ENCODE measurements around the gene RPRM.
"Not testable (repeated sequence)": the region's sequence is repeated elsewhere in the genome, so short reads cannot be mapped to it uniquely, and the experiment has no call there.

RPRM gene

DNA sequence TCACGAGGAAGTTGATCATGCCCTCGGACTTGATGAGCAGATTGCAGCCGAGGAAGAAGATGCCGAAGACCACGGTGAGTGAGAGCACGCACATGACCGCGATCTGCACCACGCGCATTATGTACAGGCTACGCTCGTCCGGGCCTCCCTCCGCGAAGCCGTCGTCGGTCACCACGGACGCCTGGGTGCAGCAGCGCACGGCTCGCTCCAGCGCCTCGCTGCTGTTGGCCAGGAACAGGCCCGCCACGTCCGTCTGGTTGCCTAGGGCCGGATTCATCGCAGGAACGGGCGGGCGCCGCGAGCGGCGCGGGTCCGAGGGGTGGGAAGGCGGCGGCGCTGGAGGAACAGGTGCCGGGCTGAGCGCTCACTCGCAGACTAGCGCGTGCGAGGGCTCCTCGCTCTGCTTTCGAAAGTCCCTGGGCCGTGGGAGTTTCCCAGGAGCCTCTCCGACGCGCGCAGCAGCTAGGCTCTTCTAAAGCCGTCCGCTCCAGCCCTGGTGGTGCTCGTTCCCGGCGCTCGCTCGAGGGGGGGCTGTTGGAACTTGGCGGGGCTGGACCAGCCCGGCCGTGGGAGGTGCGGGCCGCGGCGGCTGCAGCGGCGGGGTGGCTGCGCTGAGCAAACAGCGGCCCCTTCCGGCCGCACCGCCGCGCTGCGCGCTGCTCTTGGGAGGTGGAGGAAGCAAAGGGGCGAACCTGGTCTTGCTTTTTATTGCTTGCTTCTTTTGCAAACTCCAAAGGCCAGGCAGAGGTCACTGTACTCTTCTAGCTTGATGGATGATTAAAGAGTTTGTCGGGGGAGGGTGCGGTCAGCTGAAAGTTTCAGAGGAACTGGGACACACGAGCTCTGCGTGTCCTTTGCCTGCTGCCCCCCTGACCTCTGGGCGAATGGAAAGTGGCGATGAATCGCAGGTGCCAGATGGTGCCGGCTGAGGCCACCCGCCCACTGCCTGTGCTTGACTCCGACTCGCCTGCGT, at the start of gene RPRM:
Gene RPRM, minus strand, starts transcription at position 474 of the 973 bp plus-strand sequence. Its CDS starts 197 bp downstream, at position 277.
- DNase-seq: peak; percentile 81

DNA sequence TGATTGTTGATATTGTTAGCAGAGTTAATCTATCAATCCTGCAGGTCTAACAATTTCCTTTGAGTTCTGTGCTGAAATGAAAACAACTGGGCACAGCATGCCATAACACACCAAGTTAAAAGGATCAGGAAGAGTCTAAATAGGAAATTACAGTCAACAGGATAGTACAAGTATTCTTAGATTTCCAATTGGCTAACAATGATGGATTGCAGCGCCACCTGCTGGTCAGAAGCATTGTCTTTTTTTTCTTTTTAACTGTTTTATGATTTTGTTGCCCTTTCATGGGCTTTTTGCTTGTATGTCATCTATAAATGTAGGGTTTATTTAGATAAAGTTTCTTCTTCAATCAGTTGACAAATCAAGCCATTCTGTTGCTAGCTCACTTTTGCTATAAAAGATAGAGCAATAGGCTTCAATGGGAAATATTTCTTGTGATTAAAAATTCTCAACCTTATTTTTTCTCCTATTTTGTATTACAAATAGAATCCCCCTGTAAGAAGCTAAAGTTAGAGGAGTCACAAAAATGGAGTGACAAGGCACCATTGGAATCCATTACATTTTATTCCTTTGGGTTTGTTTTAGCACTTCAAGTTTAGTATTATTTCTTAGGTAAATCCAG, 40.8 kb upstream of the RPRM start:
- DNase-seq: no peak

DNA sequence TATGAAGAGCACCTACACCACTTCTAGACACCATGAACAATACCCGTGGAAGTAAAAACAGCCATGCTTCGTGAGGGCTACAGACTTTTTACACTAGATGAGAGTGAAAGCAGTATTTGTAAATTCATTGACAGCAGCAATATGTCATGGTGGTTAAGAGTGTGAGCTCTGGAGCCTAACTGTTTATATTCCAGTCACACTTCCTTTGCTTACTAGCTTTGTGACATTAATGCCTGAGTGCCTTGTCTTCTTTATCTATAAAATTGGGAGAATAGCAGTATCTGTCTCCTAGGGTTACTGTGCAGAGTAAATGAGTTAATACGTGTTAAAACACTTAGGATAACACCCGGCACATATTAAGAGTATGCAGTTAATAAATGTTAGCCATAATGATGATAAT, 33.8 kb upstream of the RPRM start:
- no peak for DNase-seq

DNA sequence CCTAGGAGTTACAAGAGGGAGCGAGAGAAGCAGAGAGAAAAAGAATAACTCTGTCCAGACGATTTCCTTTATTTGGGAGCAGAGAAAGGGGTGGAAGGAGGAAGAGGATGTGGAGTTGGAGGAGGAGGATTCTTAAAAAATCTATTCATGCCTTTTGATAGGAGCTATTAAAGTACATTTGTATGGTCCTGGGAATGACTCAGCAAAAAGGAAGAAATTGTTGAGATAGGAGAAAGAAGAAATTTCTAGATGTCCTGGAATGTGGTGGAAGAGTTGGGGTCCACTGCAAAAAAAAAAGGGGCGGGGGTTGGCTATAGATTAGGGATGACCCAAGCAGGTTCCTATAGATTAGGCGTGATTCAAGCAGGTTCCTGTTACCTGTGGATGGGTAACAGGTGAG, 32.4 kb upstream of the RPRM start:
- DNase-seq: no peak

DNA sequence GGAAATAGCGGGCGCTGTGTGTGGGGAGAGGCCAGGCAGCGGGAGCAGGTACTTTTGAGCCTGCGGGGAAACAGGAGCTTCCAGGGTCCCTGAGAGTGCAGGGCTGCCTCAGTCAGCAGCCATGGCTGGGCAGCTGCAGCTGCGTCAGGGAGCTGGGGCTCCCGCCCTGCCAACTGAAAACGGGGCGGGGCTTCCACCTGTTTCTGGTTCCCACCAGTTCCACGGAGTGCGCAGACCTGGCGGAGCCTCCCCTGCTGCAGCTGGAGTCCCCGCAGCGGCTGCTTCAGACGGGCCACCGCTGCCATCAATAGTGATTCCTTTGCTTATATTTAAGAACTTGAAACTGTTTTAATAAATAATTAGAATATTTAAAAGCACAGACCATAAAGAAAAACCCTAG, 30.6 kb upstream of the RPRM start:
- DNase-seq: no peak

DNA sequence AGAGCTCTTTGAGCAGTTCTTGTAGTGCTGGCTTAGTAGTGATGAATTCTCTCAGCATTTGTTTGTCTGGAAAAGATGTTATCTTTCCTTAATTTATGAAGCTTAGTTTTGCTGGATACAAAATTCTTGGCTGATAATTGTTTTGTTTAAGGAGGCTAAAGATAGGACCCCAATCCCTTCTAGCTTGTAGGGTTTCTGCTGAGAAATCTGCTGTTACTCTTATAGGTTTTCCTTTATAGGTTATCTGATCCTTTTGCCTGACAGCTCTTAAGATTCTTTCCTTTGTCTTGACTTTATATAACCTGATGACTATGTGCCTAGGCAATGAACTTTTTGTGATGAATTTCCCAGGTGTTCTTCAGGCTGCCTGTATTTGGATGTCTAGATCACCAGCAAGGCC, 27.9 kb upstream of the RPRM start:
- not testable (repeated sequence) for DNase-seq

DNA sequence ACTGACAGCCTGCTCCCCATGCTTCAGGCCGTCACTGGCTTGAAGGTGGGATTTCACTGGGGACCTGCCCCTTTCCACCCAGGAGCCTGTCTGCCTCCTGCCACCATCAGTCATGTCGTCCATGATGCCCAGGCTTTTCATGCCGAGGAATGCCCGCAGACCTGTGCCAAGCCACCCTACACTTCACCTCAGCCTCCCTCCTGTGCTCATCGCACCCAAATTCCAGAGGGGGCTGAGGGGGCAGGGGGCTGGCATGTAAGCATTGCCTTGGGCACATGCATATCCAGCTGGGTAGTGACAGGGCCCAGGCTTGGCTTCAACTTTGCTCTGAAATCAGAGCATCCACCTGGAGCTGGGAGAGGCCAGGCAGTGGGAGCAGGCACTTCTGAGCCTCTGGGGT, 20.9 kb upstream of the RPRM start:
- no peak for DNase-seq

DNA sequence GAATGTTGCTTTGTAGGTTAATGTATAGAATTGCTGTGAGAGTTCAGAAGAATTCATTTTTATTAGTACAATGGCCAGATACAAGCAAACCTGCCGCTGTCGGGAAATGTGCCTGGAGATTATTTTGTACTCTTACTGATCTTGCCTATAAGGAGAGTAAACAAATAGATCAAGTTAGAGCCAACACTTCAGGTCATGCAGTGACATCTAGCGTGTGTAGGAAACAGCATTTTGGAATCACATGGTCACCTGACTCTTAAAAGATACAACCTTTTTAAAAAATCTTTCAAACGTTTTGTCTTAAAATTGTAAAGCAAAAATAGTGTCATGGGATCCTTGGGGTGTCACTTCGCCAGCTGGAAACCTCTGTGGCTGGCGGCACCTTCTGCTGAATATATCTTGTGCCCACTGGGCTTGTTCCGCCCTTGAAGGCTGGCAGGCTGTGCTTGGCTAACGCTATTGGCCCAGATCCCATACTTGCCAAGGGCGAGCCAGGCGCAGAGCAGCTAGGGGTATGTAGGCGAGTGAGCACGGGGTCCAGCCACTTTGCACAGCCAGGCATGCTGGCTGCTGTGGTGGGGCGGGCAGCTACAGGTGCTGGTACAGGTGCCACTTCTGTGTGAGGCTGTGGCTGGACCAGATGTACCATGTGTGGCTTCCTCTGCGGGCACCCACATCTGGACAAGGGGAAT, 19.5 kb upstream of the RPRM start:
- DNase-seq: no peak

DNA sequence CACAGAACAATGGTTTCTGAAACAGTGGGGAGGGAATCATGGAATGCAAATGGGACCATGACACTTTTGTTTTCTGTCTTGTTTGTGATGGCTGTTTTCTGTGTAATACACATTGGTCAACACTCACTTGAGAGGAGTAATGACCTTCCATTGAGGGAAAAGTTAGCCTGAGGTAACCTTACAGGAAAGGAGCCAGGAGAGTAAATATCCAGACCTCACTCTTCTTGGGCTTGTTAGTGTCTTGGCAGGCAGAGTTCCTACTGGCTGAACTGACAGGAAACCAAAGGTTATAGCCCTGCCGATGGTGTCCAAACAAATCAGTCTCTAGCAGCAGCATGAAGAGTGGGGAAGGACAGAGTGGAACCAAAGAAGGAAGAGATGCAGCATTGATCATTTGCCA, 17.2 kb upstream of the RPRM start:
- no peak for DNase-seq

DNA sequence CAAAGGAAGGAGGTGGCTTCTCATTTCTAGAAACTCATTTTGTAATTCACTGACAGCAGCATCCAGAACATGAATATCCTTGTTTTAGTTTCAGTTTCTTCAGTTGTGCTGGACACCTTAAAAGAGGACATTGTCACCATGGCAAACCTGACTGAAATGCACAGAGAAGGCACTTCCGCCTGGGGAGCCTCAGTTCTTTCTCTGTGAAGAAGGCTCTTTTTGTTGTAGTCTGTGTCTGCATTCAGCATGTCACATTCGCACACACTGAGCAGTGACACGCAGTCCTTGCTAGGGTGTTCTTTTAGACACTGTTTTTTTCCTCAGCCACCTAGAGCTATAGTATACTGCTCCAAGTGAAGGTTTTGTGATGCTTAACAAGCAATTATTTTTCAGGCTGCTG, 9.5 kb upstream of the RPRM start:
- DNase-seq: no peak

DNA sequence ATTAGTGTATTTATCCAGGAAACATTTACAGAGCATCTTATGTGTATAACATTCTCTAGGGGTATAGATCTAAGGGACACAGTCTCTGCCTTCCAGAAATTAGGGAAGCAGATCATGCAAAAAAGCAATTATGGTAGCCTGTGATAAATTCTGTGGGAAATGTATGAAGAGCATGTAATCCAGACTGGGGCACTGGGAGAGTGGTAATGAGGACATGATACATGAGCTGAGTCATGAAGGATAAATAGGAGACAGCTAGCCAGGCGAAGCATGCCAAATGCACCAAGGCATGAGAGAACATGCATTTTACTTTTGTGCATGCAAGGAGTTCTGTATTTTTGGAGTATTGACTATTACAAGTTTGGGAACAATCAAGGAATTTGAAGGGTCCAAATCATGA, 8.9 kb upstream of the RPRM start:
- DNase-seq: no peak

DNA sequence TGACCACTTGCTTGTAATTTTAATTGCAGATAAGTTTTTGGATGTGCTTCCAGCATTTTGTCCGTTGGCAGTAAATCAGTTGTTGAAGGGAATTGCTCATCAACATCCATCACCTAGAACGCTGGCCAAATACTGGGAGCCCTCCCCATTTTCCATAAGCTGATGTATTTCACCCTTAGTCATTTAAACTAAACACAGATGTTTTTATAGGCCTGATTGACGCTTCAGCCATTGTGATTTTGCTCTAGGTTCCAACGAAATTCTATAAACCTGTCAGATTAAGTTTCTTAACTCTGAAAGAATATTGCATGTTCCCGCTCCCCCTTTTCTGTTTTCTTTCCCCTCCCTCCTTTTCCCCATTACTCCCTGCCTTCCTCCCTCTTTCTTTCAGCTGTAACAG, 1.0 kb upstream of the RPRM start:
- DNase-seq: no peak

DNA sequence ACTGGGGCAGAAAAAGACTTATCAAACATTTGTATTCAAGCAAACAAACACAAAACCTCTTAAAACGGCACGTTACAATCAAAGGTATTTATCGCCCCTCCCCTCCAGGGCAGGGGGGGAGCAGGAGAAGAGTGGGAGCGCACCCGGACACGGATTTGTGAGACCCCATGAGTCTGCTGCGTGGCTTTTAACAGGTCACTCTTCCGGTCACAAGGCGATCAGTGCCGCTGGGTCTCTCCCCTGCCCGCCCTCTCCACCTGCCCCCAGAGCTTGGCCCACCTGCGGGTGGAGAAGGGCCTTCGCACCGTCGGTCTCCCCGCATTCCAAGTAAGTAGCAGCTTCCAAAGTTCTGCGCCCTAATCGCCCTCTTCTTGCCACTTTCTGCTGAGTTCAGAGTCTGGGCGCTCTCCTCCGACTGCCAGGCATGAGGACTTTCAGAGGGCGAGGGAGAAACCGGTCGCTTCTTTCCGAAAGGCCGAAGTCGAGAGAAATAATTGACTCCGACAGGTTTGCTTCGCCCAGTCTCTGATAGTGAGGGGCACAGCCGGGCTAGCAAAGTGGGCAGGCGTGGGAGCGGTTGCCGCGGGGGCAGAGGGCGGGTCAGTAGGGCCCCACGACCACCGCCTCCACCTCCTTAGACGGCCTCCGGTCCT, 800 bp downstream of the RPRM start:
- DNase-seq: no peak

DNA sequence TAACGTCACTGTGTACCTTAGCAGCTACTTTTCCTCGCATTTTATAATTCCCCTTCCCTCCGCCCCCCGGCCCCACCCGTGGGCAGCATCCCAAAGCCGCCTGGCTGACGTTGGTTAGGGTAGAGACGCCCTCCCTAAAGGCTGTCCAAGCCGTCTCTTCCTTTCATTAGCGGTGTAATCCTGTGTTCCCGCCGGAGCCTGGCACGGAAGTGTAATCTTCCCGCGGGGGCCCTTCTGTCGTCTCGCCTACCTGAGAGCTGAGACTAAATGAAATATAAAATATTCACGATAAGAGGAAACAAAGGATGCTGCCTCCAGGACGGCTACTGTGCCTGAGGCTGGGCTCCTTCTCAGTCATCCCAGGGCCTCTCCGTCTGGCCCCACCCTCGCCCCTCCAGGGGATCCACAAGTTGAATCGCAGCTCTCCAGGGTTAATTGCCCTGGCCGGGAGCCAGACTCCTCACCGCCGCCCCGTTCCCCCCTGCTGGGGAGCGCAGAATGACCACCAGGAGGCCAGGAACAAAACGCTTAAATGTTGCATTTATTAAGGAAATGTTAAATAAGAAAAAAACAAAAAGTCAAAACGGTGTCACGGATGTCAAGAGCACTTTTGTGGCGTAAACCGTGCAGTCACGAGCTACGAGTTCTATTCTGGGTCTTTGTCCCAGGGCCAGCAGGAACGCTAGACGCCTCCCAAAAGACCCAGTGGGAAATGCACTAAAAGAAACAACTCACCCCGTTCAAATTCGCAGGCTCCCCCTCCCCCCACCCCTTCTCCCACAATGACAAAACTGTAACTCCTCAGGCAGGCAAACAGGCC, 1.5 kb downstream of the RPRM start:
- peak; percentile 44 for DNase-seq

DNA sequence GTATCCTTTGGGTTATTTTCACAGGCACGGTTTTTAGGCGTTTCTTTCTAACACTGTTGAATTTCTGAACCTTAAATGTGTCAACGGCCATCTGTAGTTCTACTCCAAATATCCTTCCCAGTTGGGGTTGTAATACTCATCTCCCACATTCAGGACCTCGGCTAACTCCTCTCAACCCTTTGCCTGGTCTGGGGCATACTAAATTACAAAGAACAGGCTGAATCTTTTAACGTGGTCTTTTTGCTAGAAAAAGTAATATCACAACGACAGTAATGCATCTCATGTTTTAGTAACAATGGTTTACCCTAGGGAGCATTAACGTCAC, 2.1 kb downstream of the RPRM start:
- no peak for DNase-seq

DNA sequence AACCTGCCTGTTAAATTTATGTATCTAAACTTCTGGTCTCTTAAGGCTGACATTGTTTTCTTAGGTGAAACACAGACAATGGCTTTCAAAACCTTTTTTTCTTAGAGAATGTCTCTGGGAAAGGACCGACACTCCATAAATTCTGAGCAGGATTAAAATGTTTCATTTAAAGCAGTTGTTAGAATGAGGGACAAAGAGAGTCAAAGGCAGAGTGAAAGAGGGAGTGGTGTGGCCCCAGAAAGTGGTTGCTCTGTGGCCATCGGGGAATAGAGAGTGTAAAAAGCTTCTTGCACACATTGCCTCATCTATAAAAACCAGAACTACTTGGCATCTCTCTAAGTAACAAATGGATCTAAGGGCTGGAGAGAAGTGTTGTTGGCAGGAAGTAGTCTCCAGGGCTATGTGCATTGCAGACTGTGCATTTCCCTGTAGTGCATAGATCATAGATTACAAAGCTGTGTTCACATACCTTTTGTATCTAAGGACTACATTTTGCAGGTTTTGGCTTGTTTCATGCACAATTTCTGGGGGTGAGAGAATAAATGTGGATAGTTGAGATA, 3.6 kb downstream of the RPRM start:
- no peak for DNase-seq

DNA sequence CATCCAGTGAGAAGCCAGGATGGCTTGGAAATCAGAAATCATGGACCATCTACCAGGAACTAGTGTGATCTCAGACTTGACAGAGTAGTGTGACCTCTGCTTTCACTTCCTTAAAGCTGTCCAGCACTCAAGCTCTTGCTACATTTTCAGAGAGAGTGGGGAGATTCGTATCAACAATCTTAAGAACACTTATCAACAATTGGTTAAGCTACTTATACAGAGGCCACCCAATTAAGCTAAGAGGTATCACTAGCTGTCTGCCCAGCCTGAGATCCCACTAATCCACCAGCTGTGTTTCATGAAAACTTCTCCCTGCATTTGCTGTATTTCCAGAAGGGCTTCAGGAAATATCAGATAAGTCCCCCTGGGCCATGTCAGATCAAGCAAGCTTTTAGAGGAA, 4.2 kb downstream of the RPRM start:
- DNase-seq: no peak

DNA sequence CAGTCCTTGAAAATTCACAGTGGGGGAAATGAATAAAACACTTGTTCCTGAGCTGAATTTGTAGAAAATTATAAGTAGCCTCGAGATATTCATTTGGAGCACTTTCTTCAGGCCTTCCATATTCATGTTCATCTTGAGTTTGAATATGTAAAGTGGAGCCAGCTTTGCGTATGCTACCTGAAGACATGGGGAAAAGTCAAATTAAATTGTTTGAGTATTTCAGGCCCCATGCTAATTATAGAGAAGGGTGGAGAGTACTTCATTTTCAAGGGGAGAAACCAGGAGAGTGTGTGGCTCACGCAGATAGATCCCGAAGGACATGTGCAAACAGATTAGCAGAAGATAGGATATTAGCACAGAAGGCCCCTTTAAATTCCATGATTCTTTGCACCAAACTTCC, 7.7 kb downstream of the RPRM start:
- no peak for DNase-seq

DNA sequence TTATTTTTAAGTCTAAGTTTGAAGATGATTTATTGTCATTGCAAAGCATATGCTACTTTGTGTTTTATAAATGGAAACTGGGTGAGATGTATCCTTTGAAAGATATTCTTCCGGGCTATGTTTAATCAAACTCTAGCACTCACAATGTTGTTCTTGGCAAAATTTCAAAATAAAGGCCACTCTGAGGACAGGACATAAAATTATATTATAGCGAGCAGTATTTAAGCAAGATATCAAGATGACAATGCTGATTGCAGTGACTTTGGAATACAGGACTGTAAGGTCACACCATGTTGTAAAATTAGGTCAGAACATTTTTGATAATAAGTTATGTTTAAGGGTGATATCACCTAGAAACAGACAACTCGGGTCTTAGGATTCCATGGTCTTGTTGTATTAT, 14.2 kb downstream of the RPRM start:
- no peak for DNase-seq

DNA sequence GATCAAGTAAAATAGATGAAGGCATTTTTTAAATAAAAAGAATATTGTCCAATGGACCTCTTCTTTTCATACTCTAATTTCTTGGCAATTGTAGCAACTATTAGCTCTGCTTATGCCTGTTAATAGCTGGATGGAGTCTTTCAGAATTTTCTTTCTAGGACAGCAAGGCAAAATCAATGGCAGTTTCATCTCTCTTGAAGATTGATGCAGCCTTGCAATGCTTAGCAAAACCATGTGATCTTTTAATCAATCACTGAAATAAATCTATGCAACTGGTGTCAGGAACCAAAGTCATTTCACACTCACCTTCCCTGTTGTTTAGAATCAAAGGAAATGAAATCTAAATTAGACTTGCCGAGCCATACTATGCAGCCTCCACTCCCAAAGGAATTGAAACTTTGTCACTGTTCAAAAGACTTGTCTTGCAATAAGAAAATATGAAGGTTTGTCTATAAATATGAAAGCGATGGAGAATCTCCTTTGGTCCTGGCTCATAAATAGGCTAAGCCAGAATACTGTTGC, 16.2 kb downstream of the RPRM start:
- DNase-seq: no peak

DNA sequence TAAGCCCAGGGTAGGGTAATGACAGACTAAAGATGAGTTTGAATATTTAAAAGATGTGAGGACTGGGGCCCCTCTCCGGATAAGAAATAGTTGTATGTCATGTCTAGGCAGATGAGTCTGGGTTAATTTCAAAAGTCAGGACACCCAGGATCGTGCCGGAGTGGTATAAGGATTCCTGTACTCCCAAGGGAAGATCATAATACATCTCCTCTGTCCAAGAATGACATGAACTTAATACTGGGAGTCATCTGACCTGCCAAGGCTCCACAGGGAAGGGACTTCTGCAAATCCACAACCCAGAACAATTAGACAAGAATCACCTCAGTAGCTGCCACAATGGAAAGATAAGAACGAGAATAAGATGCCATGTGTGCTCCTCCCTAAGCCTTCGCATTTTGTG, 17.1 kb downstream of the RPRM start:
- no peak for DNase-seq

DNA sequence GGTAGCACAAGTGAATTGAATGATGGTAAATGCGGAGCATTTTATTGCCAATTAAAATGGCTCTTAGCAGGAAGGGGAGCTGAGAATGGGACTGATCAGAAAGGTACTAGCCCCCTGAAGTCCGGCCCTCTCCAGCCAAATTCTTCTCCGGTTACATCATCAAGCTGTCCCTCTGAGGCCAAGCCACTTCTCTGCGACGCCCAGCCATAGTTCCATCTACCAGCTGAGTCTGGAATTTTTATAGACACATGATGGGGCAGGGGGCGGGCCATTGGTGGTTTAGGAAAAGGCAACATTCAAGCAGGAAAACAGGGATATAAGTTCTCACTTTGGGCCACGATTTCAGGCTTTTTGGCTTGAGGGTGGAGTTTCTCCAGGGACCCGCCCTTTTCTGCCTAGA, 22.7 kb downstream of the RPRM start:
- DNase-seq: no peak

Data from NCI-H510A (cell line).